ENCODE data around the gene THADA.

The THADA gene

DNA sequence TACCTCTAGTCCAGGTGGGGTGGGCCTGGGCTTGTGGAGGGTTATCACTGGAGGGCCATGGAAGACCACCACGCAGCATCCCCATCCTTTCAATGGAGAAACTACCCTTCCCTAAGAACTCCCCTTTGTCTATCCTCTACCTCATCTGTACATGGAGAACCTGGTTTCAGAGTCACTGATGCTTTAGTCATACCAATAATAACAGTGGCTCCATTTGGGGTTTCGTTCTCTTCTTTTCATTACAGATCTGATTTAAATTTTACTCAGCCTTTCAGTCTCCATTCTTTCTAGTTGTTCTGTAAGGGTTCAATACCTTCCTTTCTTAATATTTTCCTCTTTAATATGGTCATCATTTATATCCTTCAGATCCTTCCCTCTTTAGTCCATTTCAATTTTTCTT is 314.8 kb downstream of the THADA start:
- DNase-seq (ENCODE audit: low read depth, low spot score): no peak
- H3K9me3 ChIP-seq (ENCODE audit: insufficient read depth, low read length): peaks cover 27% of the 10 kb centered on the region
- no peak overlapping the region for H3K9ac ChIP-seq (ENCODE audit: insufficient read length, low read depth)
- H3K36me3 ChIP-seq (ENCODE audit: insufficient read depth, insufficient read length, low read length): peaks cover 27% of the 10 kb centered on the region
- H3K4me3 ChIP-seq (ENCODE audit: insufficient read length, low read depth): no peak overlapping the region
- no peaks in the 10 kb centered on the region for H3K27me3 ChIP-seq (ENCODE audit: insufficient read depth, insufficient read length)
- no peak for TF ChIP-seq SUZ12 (IDR thresholded peaks at IDR 0.05; ENCODE audit: extremely low read depth, insufficient read depth, insufficient read length)
- no peak for TF ChIP-seq ZNF274 (IDR thresholded peaks at IDR 0.05; ENCODE audit: low read depth, low read length)
- TF ChIP-seq YY1 (IDR thresholded peaks at IDR 0.05; ENCODE audit: insufficient read depth, insufficient read length): no peak
- H3K4me1 ChIP-seq (ENCODE audit: insufficient read depth, insufficient read length): peaks cover 9% of the 10 kb centered on the region

DNA sequence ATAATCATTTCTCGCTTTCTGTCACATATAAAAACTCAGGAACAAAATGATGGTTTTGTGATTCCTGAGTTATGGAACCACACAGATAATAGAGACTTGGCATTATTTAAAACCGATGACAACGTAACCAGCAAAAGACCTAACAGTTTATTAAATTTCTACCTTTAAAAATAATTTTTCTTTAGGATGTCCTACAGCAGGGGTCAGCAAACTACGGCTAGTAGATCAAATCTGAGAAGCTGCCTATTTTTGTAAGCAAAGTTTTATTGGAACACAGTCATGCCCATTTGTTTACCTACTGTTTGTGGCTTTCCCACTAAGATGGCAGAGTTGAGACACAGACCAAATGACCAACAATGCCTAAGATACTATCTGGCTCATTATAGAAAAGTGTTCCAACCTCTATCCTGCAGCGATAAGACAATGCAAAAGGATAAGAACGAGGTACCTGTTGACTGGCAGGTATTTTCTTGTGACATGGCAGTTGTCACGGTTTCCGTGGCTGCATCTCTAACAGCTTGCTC is 316.5 kb downstream of the THADA start:
- Histone ChIP-seq H3K9me3 (ENCODE audit: insufficient read depth, low read length) (peaks cover 11% of the 10 kb centered on the region; the same call in 1 of the 2 replicates), H3K4me1 (ENCODE audit: insufficient read depth, insufficient read length) (peaks cover 9% of the 10 kb centered on the region)

GRCh38 chr2:43278564-43279220 is 317.1 kb downstream of the THADA start:
- Histone ChIP-seq H3K4me3 (ENCODE audit: insufficient read length, low read depth) (no peak overlapping the region), H3K9me3 (ENCODE audit: insufficient read depth, low read length) (peaks cover 4% of the 10 kb centered on the region; the same call in 1 of the 2 replicates), H3K4me1 (ENCODE audit: insufficient read depth, insufficient read length) (peaks cover 9% of the 10 kb centered on the region), H3K27me3 (ENCODE audit: insufficient read depth, insufficient read length) (no peaks in the 10 kb centered on the region), H3K36me3 (ENCODE audit: insufficient read depth, insufficient read length, low read length) (peaks cover 8% of the 10 kb centered on the region), H3K9ac (ENCODE audit: insufficient read length, low read depth) (no peak overlapping the region)
- DNase-seq (ENCODE audit: low read depth, low spot score): no peak
- TF ChIP-seq SUZ12 (IDR thresholded peaks at IDR 0.05; ENCODE audit: extremely low read depth, insufficient read depth, insufficient read length) (no peak), YY1 (IDR thresholded peaks at IDR 0.05; ENCODE audit: insufficient read depth, insufficient read length) (no peak)

More for the DNA sequence above, 316.5 kb downstream of the THADA start:
- Histone ChIP-seq H3K9ac (ENCODE audit: insufficient read length, low read depth) (no peak overlapping the region), H3K27me3 (ENCODE audit: insufficient read depth, insufficient read length) (no peaks in the 10 kb centered on the region), H3K36me3 (ENCODE audit: insufficient read depth, insufficient read length, low read length) (peaks cover 12% of the 10 kb centered on the region), H3K4me3 (ENCODE audit: insufficient read length, low read depth) (no peak overlapping the region)
- DNase-seq (ENCODE audit: low read depth, low spot score): no peak
- TF ChIP-seq SUZ12 (IDR thresholded peaks at IDR 0.05; ENCODE audit: extremely low read depth, insufficient read depth, insufficient read length) (no peak), YY1 (IDR thresholded peaks at IDR 0.05; ENCODE audit: insufficient read depth, insufficient read length) (no peak), ZNF274 (IDR thresholded peaks at IDR 0.05; ENCODE audit: low read depth, low read length) (no peak)

- Histone ChIP-seq H3K27me3 (ENCODE audit: insufficient read depth, insufficient read length) (no peaks in the 10 kb centered on the region), H3K4me3 (ENCODE audit: insufficient read length, low read depth) (no peak overlapping the region), H3K36me3 (ENCODE audit: insufficient read depth, insufficient read length, low read length) (peaks cover 5% of the 10 kb centered on the region), H3K9ac (ENCODE audit: insufficient read length, low read depth) (no peak overlapping the region), H3K9me3 (ENCODE audit: insufficient read depth, low read length) (no peaks in the 10 kb centered on the region), H3K4me1 (ENCODE audit: insufficient read depth, insufficient read length) (peaks cover 9% of the 10 kb centered on the region)
- TF ChIP-seq ZNF274 (IDR thresholded peaks at IDR 0.05; ENCODE audit: low read depth, low read length) (no peak), YY1 (IDR thresholded peaks at IDR 0.05; ENCODE audit: insufficient read depth, insufficient read length) (no peak), SUZ12 (IDR thresholded peaks at IDR 0.05; ENCODE audit: extremely low read depth, insufficient read depth, insufficient read length) (no peak)
- DNase-seq (ENCODE audit: low read depth, low spot score): no peak
These were observed 318.9 kb downstream of the THADA start for GRCh38 chr2:43276962-43277391.

DNA sequence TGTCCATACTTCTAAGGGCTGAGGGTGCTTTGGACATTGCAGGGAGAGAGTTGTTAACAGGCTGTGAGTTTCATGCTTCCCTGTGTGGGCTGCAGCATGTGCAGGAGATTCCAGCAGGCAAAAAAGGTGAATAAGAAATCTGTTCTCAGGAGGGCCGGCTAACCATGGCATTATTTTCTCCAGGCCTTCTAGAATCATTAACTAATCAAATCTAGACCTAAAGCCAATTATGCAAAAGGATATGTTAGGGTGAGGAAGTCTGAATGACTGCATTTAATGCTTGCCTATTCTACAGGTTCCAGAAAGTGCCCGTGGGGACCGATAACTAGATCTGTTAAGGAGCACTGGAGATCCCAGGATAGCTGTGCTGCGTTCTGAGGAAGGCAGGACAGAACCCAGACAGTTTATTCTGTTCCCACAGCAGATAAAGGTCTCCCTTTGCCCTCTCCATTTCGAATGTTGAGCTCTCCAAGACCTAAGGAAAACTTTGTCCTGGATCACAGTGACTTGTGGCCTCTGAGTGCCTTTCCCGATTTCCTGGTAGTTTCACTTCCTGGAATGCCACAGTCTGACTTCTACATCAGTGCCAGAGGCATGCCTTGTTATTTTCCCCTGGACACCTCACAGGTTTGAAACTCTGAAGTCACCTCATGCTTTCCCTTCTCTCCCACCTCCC is 319.4 kb downstream of the THADA start:
- no peak for DNase-seq (ENCODE audit: low read depth, low spot score)
- no peak overlapping the region for H3K9ac ChIP-seq (ENCODE audit: insufficient read length, low read depth)
- peaks cover 9% of the 10 kb centered on the region for H3K4me1 ChIP-seq (ENCODE audit: insufficient read depth, insufficient read length)
- H3K36me3 ChIP-seq (ENCODE audit: insufficient read depth, insufficient read length, low read length): peaks cover 4% of the 10 kb centered on the region
- no peaks in the 10 kb centered on the region for H3K27me3 ChIP-seq (ENCODE audit: insufficient read depth, insufficient read length)
- no peaks in the 10 kb centered on the region for H3K9me3 ChIP-seq (ENCODE audit: insufficient read depth, low read length)
- no peak for TF ChIP-seq ZNF274 (IDR thresholded peaks at IDR 0.05; ENCODE audit: low read depth, low read length)
- TF ChIP-seq SUZ12 (IDR thresholded peaks at IDR 0.05; ENCODE audit: extremely low read depth, insufficient read depth, insufficient read length): no peak
- no peak for TF ChIP-seq YY1 (IDR thresholded peaks at IDR 0.05; ENCODE audit: insufficient read depth, insufficient read length)
- no peak overlapping the region for H3K4me3 ChIP-seq (ENCODE audit: insufficient read length, low read depth)

DNA sequence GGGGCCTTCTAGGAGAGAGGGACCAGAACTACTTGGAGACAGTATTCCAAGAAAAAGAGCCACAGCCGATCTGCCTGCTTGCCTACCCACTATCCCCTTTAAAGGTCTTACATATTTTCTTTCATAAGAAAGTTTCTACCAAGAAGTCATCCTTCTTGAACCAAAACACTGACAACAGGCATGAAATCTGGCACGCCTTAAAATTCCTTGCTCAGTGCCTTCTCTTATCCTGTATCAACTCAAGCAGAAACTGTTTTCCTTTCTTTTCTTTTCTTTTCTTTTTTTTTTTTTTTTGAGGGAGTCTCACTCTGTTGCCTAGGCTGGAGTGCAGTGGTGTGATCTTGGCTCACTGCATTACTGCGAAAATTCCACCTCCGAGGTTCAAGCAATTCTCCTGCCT is 321.1 kb downstream of the THADA start:
- DNase-seq (ENCODE audit: low read depth, low spot score): no peak
- Histone ChIP-seq H3K36me3 (ENCODE audit: insufficient read depth, insufficient read length, low read length) (peaks cover 8% of the 10 kb centered on the region), H3K27me3 (ENCODE audit: insufficient read depth, insufficient read length) (no peaks in the 10 kb centered on the region)

DNA sequence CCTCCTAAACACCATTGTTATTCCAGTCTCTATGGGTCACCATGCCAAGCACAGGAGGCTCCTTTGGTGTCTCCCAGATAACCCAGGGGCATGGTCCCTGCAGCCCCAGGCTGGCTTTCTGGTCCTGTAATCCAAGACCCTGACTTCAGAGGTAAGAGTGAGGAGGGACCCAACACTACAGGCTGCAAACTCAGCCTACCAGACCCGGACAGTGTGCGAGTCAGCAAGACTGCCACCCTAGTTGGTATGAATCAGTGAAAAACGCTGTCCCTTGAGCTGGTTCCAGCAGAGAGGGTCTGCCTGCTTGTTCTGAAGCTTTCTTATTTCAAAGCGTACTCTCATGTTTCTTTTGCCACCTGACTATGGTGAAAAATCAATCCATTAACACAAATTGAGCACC is 321.8 kb downstream of the THADA start:
- Histone ChIP-seq H3K27me3 (ENCODE audit: insufficient read depth, insufficient read length) (no peaks in the 10 kb centered on the region), H3K36me3 (ENCODE audit: insufficient read depth, insufficient read length, low read length) (peaks cover 8% of the 10 kb centered on the region), H3K9ac (ENCODE audit: insufficient read length, low read depth) (no peak overlapping the region), H3K4me1 (ENCODE audit: insufficient read depth, insufficient read length) (peaks cover 11% of the 10 kb centered on the region), H3K9me3 (ENCODE audit: insufficient read depth, low read length) (no peaks in the 10 kb centered on the region), H3K4me3 (ENCODE audit: insufficient read length, low read depth) (no peak overlapping the region)
- TF ChIP-seq ZNF274 (IDR thresholded peaks at IDR 0.05; ENCODE audit: low read depth, low read length) (no peak), SUZ12 (IDR thresholded peaks at IDR 0.05; ENCODE audit: extremely low read depth, insufficient read depth, insufficient read length) (no peak), YY1 (IDR thresholded peaks at IDR 0.05; ENCODE audit: insufficient read depth, insufficient read length) (no peak)
- no peak for DNase-seq (ENCODE audit: low read depth, low spot score)

More for the DNA sequence above, 321.1 kb downstream of the THADA start:
- TF ChIP-seq ZNF274 (IDR thresholded peaks at IDR 0.05; ENCODE audit: low read depth, low read length) (no peak), SUZ12 (IDR thresholded peaks at IDR 0.05; ENCODE audit: extremely low read depth, insufficient read depth, insufficient read length) (no peak), YY1 (IDR thresholded peaks at IDR 0.05; ENCODE audit: insufficient read depth, insufficient read length) (no peak)
- Histone ChIP-seq H3K4me3 (ENCODE audit: insufficient read length, low read depth) (no peak overlapping the region), H3K9me3 (ENCODE audit: insufficient read depth, low read length) (no peaks in the 10 kb centered on the region), H3K4me1 (ENCODE audit: insufficient read depth, insufficient read length) (peaks cover 9% of the 10 kb centered on the region), H3K9ac (ENCODE audit: insufficient read length, low read depth) (no peak overlapping the region)

All from NT2/D1 (cell line).